Measurements from ENCODE around the gene RGS12. TPM values are rescaled to one million over a fixed set of nuclear protein-coding genes. Genes with fewer than 3 reads are reported as not detected.

Gene RGS12
- total RNA-seq, result 67.0 and 92.8 TPM in 2 replicates

- no peak for DNase-seq (ENCODE audit: extremely low read depth, low read depth, low spot score)
These were observed at the start of gene RGS12 for GRCh38 chr4:3292571-3293400. TSS of gene RGS12 (plus strand) at chr4:3293021. CDS start at chr4:3316171, 23,150 bp downstream.

- no peak for DNase-seq (ENCODE audit: extremely low read depth, low read depth, low spot score)
These were observed 49.6 kb upstream of the RGS12 start for GRCh38 chr4:3243136-3243780.

GRCh38 chr4:3244002-3244401 lies 48.8 kb upstream of the RGS12 start:
- no peak for DNase-seq (ENCODE audit: extremely low read depth, low read depth, low spot score)

- no peak for DNase-seq (ENCODE audit: extremely low read depth, low read depth, low spot score)
These were observed 48.1 kb upstream of the RGS12 start for GRCh38 chr4:3244747-3245146.

GRCh38 chr4:3245676-3246075 lies 47.1 kb upstream of the RGS12 start:
- no peak for DNase-seq (ENCODE audit: extremely low read depth, low read depth, low spot score)

GRCh38 chr4:3246458-3247398 lies 46.1 kb upstream of the RGS12 start:
- DNase-seq (ENCODE audit: extremely low read depth, low read depth, low spot score), result no peak

- no peak for DNase-seq (ENCODE audit: extremely low read depth, low read depth, low spot score)
These were observed 45.2 kb upstream of the RGS12 start for GRCh38 chr4:3247399-3248177.

GRCh38 chr4:3248178-3248480 lies 44.7 kb upstream of the RGS12 start:
- no peak for DNase-seq (ENCODE audit: extremely low read depth, low read depth, low spot score)

GRCh38 chr4:3248811-3249661 lies 43.8 kb upstream of the RGS12 start, which contains the start of gene MSANTD1:
TSS of gene MSANTD1 (plus strand) at chr4:3249159. CDS start at chr4:3249223, 64 bp downstream.
- DNase-seq (ENCODE audit: extremely low read depth, low read depth, low spot score), result no peak

- no peak for DNase-seq (ENCODE audit: extremely low read depth, low read depth, low spot score)
These were observed 42.9 kb upstream of the RGS12 start for GRCh38 chr4:3249711-3250437.

GRCh38 chr4:3250438-3250955 lies 42.3 kb upstream of the RGS12 start:
- DNase-seq (ENCODE audit: extremely low read depth, low read depth, low spot score), result no peak

GRCh38 chr4:3250956-3251690 lies 41.7 kb upstream of the RGS12 start:
- no peak for DNase-seq (ENCODE audit: extremely low read depth, low read depth, low spot score)

GRCh38 chr4:3251691-3252479 lies 40.9 kb upstream of the RGS12 start:
- DNase-seq (ENCODE audit: extremely low read depth, low read depth, low spot score), result no peak

- no peak for DNase-seq (ENCODE audit: extremely low read depth, low read depth, low spot score)
These were observed 40.4 kb upstream of the RGS12 start for GRCh38 chr4:3252480-3252828.

GRCh38 chr4:3252831-3253641 lies 39.8 kb upstream of the RGS12 start:
- no peak for DNase-seq (ENCODE audit: extremely low read depth, low read depth, low spot score)

- DNase-seq (ENCODE audit: extremely low read depth, low read depth, low spot score), result no peak
These were observed 39.0 kb upstream of the RGS12 start for GRCh38 chr4:3253808-3254207.

Data from glomerular endothelial cell (primary cell).